ENCODE measurements around the gene RGP1. TPM values are rescaled to one million over a fixed set of nuclear protein-coding genes. Genes with fewer than 3 reads are reported as not detected.

The RGP1 gene
- total and polyA plus RNA-seq, 8 donors: 23.0 to 32.1 (median 29.4) TPM

- Histone ChIP-seq H3K36me3 (peaks cover 2 to 100% of the 10 kb centered on the region in 2 donors), H3K27ac (no peak overlapping the region), H3K4me1 (no peaks in the 10 kb centered on the region), H3K9me3 (no peaks in the 10 kb centered on the region), H3K27me3 (no peaks in the 10 kb centered on the region), H3K4me3 (no peak overlapping the region)
- no peak for TF ChIP-seq CTCF (IDR thresholded peaks at IDR 0.05)
- no peak for DNase-seq
- intact Hi-C loops (cut with DNase I): no loop called here
- ATAC-seq: no peak
These were observed 40.9 kb upstream of the RGP1 start for GRCh38 chr9:35708146-35708545.

GRCh38 chr9:35710818-35711500, 38.1 kb upstream of the RGP1 start:
- intact Hi-C loops (cut with DNase I): no loop called here
- H3K4me1 ChIP-seq: no peaks in the 10 kb centered on the region
- no peak for TF ChIP-seq CTCF (IDR thresholded peaks at IDR 0.05)
- H3K27ac ChIP-seq: no peak overlapping the region
- H3K9me3 ChIP-seq: no peaks in the 10 kb centered on the region
- H3K36me3 ChIP-seq: peaks cover 2 to 100% of the 10 kb centered on the region in 2 donors
- ATAC-seq: no peak
- no peak for DNase-seq
- no peaks in the 10 kb centered on the region for H3K27me3 ChIP-seq
- H3K4me3 ChIP-seq: no peak overlapping the region

- TF ChIP-seq CTCF (IDR thresholded peaks at IDR 0.05): no peak
- Histone ChIP-seq H3K4me3 (no peak overlapping the region), H3K36me3 (peaks cover 2 to 100% of the 10 kb centered on the region in 2 donors), H3K27me3 (no peaks in the 10 kb centered on the region), H3K27ac (no peak overlapping the region), H3K9me3 (no peaks in the 10 kb centered on the region), H3K4me1 (no peaks in the 10 kb centered on the region)
- intact Hi-C loops (cut with DNase I): no loop called here
- DNase-seq (no peak), ATAC-seq (no peak)
These were observed 37.3 kb upstream of the RGP1 start for GRCh38 chr9:35711501-35712428.

GRCh38 chr9:35712762-35713400, 36.2 kb upstream of the RGP1 start:
- DNase-seq (no peak), ATAC-seq (no peak)
- H3K4me1 ChIP-seq: no peaks in the 10 kb centered on the region
- H3K4me3 ChIP-seq: no peak overlapping the region
- no peaks in the 10 kb centered on the region for H3K9me3 ChIP-seq
- peaks cover 2 to 100% of the 10 kb centered on the region in 2 donors for H3K36me3 ChIP-seq
- no peaks in the 10 kb centered on the region for H3K27me3 ChIP-seq
- intact Hi-C loops (cut with DNase I): no loop called here
- H3K27ac ChIP-seq: no peak overlapping the region
- no peak for TF ChIP-seq CTCF (IDR thresholded peaks at IDR 0.05)

GRCh38 chr9:35713578-35713977, 35.5 kb upstream of the RGP1 start:
- no peak overlapping the region for H3K4me3 ChIP-seq
- intact Hi-C loops (cut with DNase I): no loop called here
- no peak for TF ChIP-seq CTCF (IDR thresholded peaks at IDR 0.05)
- ATAC-seq: no peak
- no peaks in the 10 kb centered on the region for H3K27me3 ChIP-seq
- H3K4me1 ChIP-seq: no peaks in the 10 kb centered on the region
- H3K36me3 ChIP-seq: peaks cover 2 to 100% of the 10 kb centered on the region in 2 donors
- no peaks in the 10 kb centered on the region for H3K9me3 ChIP-seq
- DNase-seq: no peak
- H3K27ac ChIP-seq: no peak overlapping the region
